Measurements from ENCODE around the gene AHSA1.

AHSA1 gene

GRCh38 chr14:77509366-77509765 lies 51.5 kb downstream of the AHSA1 start:
- DNase-seq (ENCODE audit: low spot score) = no peak

GRCh38 chr14:77511486-77512162 lies 53.7 kb downstream of the AHSA1 start:
- no peak for DNase-seq (ENCODE audit: low spot score)

- DNase-seq (ENCODE audit: low spot score) = no peak
Observed at GRCh38 chr14:77516126-77516525, 58.2 kb downstream of the AHSA1 start.

Data from GM03348 (cell line).